K562 (cell line): ENCODE data around the gene CENPU. TPM values are rescaled to one million over a fixed set of nuclear protein-coding genes. Genes with fewer than 3 reads are reported as not detected.

Experiments
- ATF1 ChIP-seq, 2 experiments: fragments of 450-650 bp in 1 of 2; IDR thresholded peaks; 2 replicates each; pipeline ENCODE4 v1.6.1; 2016; ENCODE audit warnings: missing compliant biosample characterization in 1 of 2, missing genetic modification characterization in 1 of 2
- BHLHE40 ChIP-seq: IDR thresholded peaks from 2 replicates; pipeline ENCODE4 v1.6.1; 2011; ENCODE audit warnings: low read length, improper control_type of control experiment
- DLX4 ChIP-seq: fragments of 250-450 bp; sonication (Bioruptor Pico); IDR thresholded peaks from 2 replicates; pipeline ENCODE4 v1.6.1; 2021; ENCODE audit warnings: mild to moderate bottlenecking
- FOXK2 ChIP-seq, 2 experiments: fragments of 450-650 bp; IDR thresholded peaks in 1 of 2; conservative IDR thresholded peaks in 1 of 2; 2 replicates each; pipeline ENCODE4 v1.6.1; 2016; ENCODE audit warnings: low read depth in 2 of 2, mild to moderate bottlenecking in 1 of 2
- FOXP1 ChIP-seq: sonication (generic); formaldehyde crosslinking; IDR thresholded peaks from 2 replicates; pipeline ENCODE4 v1.8.0; 2022; ENCODE audit warnings: mild to moderate bottlenecking, missing genetic modification reagents
- GABPB2 ChIP-seq: fragments of 250-450 bp; sonication (Bioruptor Pico); conservative IDR thresholded peaks from 2 replicates; pipeline ENCODE4 v1.5.1; 2021; ENCODE audit warnings: mild to moderate bottlenecking
- HNRNPK ChIP-seq: fragments of 200-400 bp; formaldehyde crosslinking; IDR thresholded peaks from one replicate; pipeline ENCODE4 v1.6.1; 2018; ENCODE audit warnings: mild to moderate bottlenecking, low read depth, low read length; ENCODE audit not compliant: poor library complexity, severe bottlenecking
- KLF1 ChIP-seq: fragments of 450-650 bp; IDR thresholded peaks from 2 replicates; pipeline ENCODE4 v1.6.1; 2016; ENCODE audit warnings: missing genetic modification characterization, missing compliant biosample characterization
- MBD1 ChIP-seq: fragments of 250-450 bp; sonication (Bioruptor Pico); IDR thresholded peaks from 2 replicates; pipeline ENCODE4 v1.8.0; 2022; ENCODE audit warnings: inconsistent platforms
- NFRKB ChIP-seq: fragments of 450-650 bp; IDR thresholded peaks from 2 replicates; pipeline ENCODE4 v1.6.1; 2016; ENCODE audit warnings: low read depth
- POLR2A ChIP-seq: fragments of 450-650 bp; conservative IDR thresholded peaks from 2 replicates; pipeline ENCODE4 v1.6.1; 2016
- RBFOX2 ChIP-seq: fragments of 200-400 bp; formaldehyde crosslinking; IDR thresholded peaks from 2 replicates; pipeline ENCODE4 v1.6.1; 2017; ENCODE audit warnings: low read depth, mild to moderate bottlenecking, low read length, moderate library complexity
- SMARCC2 ChIP-seq: fragments of 450-650 bp; IDR thresholded peaks from 2 replicates; pipeline ENCODE4 v1.6.1; 2017; ENCODE audit warnings: antibody characterized with exemption, moderate library complexity, mild to moderate bottlenecking, low read depth
- SP1 ChIP-seq: sonication (generic); formaldehyde crosslinking; IDR thresholded peaks from 2 replicates; pipeline ENCODE4 v1.8.1; 2022; ENCODE audit warnings: mild to moderate bottlenecking, missing genetic modification reagents
- TAF7 ChIP-seq: fragments of 450-650 bp; IDR thresholded peaks from 2 replicates; pipeline ENCODE4 v1.6.1; 2016; ENCODE audit warnings: missing genetic modification characterization, missing compliant biosample characterization
- TAL1 ChIP-seq: fragments of 450-650 bp; IDR thresholded peaks from 2 replicates; pipeline ENCODE4 v1.6.1; 2016; ENCODE audit warnings: mild to moderate bottlenecking
- TEAD4 ChIP-seq, 2 experiments: sonication (generic) in 1 of 2; formaldehyde crosslinking in 1 of 2; IDR thresholded peaks; 2 replicates each; pipeline versions ENCODE4 v1.6.1 to v1.8.0; 2012 to 2022; ENCODE audit warnings: borderline replicate concordance in 1 of 2, inconsistent platforms in 1 of 2, low read length in 1 of 2, mild to moderate bottlenecking in 1 of 2, missing genetic modification reagents in 1 of 2
- U2AF1 ChIP-seq: fragments of 200-400 bp; formaldehyde crosslinking; optimal IDR thresholded peaks from 2 replicates; pipeline ENCODE3; 2017; ENCODE audit warnings: mild to moderate bottlenecking, low read depth, low read length, moderate library complexity
- ZNF41 ChIP-seq: fragments of 250-450 bp; sonication (Bioruptor Pico); conservative IDR thresholded peaks from 2 replicates; pipeline ENCODE4 v1.4.0; 2020; ENCODE audit warnings: mild to moderate bottlenecking
- polyA plus RNA-seq, 8 experiments: library from polyadenylated mRNA; depleted of rRNA in 4 of 8; stranded (reverse) in 5 of 8; unstranded in 3 of 8; fragments of >200 nt; fragmentation: Nextera tagmentation in 2 of 8; fragmentation: Illumina TruSeq in 1 of 8; extraction: Ambion mirVana in 2 of 8; extraction: Trizol in 1 of 8; gene quantifications; 2 replicates each; pipeline versions ENCODE4 v1.2.1 to v1.2.3, GENCODE V29; 2011 to 2014; ENCODE audit warnings: inconsistent platforms in 1 of 8, missing spikeins in 1 of 8
- total RNA-seq, 7 experiments: library from RNA; depleted of rRNA in 6 of 7; stranded (reverse); fragments of >200 nt in 6 of 7; fragmentation: Illumina TruSeq in 2 of 7; extraction: Trizol in 2 of 7; gene quantifications; 2 replicates each; pipeline versions ENCODE4 v1.2.1 to v1.2.3, GENCODE V29; 2011 to 2021; ENCODE audit warnings: low replicate concordance in 1 of 7
- TF ChIP-seq, protein P1 (sequence below): IDR thresholded peaks from 2 replicates; pipeline ENCODE4 v1.6.1; 2011; ENCODE audit warnings: borderline replicate concordance, low read depth, mild to moderate bottlenecking, moderate library complexity, low read length; ENCODE audit not compliant: insufficient read depth, poor library complexity, severe bottlenecking
- TF ChIP-seq, protein P2 (sequence below): sonication (generic); formaldehyde crosslinking; IDR thresholded peaks from 2 replicates; pipeline ENCODE4 v1.8.0; 2022; ENCODE audit warnings: mild to moderate bottlenecking, missing genetic modification reagents, borderline replicate concordance

CENPU gene
- total and polyA plus RNA-seq, 9 of the 15 experiments (the other 6 are each of a cell fraction or from before 2014, with no cell fraction given): 39.4 to 98.7 (median 84.3) TPM

- TF ChIP-seq TEAD4 (IDR thresholded peaks at IDR 0.05; ENCODE audit: low read length) (peak; percentile 100), TEAD4 (CRISPR knock-in tag; IDR thresholded peaks at IDR 0.05; ENCODE audit: borderline replicate concordance) (no peak), MBD1 (CRISPR knock-in tag) (no peak), ZNF41 (CRISPR knock-in tag) (no peak), HNRNPK (no peak), GABPB2 (CRISPR knock-in tag) (no peak), TAF7 (tag) (no peak), BHLHE40 (peak; percentile 89), SP1 (CRISPR knock-in tag) (peak; percentile 72), ATF1 (CRISPR knock-in tag; IDR thresholded peaks at IDR 0.05) (no peak), ATF1 (tag; IDR thresholded peaks at IDR 0.05) (peak; percentile 55; the same call in 1 of the 2 replicates), POLR2A (no peak), NFRKB (no peak), U2AF1 (no peak), KLF1 (tag) (no peak), DLX4 (CRISPR knock-in tag) (no peak), TAL1 (peak; percentile 98), FOXP1 (CRISPR knock-in tag) (0 out of 2 replicates have a peak, but pooled peaks have one; percentile 68), SMARCC2 (peak; percentile 99), RBFOX2 (no peak), FOXK2 (conservative IDR thresholded peaks at IDR 0.05 in 1 of 2, IDR thresholded peaks at IDR 0.05 in 1 of 2; ENCODE audit: low read depth in 2 of 2) (peak; percentile 86 to 87)
- TF ChIP-seq, protein P1, sequence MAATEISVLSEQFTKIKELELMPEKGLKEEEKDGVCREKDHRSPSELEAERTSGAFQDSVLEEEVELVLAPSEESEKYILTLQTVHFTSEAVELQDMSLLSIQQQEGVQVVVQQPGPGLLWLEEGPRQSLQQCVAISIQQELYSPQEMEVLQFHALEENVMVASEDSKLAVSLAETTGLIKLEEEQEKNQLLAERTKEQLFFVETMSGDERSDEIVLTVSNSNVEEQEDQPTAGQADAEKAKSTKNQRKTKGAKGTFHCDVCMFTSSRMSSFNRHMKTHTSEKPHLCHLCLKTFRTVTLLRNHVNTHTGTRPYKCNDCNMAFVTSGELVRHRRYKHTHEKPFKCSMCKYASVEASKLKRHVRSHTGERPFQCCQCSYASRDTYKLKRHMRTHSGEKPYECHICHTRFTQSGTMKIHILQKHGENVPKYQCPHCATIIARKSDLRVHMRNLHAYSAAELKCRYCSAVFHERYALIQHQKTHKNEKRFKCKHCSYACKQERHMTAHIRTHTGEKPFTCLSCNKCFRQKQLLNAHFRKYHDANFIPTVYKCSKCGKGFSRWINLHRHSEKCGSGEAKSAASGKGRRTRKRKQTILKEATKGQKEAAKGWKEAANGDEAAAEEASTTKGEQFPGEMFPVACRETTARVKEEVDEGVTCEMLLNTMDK: no peak
- TF ChIP-seq, protein P2, sequence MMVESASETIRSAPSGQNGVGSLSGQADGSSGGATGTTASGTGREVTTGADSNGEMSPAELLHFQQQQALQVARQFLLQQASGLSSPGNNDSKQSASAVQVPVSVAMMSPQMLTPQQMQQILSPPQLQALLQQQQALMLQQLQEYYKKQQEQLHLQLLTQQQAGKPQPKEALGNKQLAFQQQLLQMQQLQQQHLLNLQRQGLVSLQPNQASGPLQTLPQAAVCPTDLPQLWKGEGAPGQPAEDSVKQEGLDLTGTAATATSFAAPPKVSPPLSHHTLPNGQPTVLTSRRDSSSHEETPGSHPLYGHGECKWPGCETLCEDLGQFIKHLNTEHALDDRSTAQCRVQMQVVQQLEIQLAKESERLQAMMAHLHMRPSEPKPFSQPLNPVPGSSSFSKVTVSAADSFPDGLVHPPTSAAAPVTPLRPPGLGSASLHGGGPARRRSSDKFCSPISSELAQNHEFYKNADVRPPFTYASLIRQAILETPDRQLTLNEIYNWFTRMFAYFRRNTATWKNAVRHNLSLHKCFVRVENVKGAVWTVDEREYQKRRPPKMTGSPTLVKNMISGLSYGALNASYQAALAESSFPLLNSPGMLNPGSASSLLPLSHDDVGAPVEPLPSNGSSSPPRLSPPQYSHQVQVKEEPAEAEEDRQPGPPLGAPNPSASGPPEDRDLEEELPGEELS (CRISPR knock-in tag): no peak
Observed at GRCh38 chr4:184684491-184685189, 49.3 kb downstream of the CENPU start (continued).
